ENCODE data around the gene MMP27.

MMP27 gene

GRCh38 chr11:102666331-102666957, 39.1 kb downstream of the MMP27 start:
- H3K36me3 Mint-ChIP-seq, result no peaks in the 10 kb centered on the region
- no peak overlapping the region for H3K27ac Mint-ChIP-seq
- peaks cover 5% of the 10 kb centered on the region for H3K27me3 Mint-ChIP-seq
- H3K9me3 Mint-ChIP-seq (ENCODE audit: low read depth), result no peaks in the 10 kb centered on the region
- H3K4me3 Mint-ChIP-seq, result no peak overlapping the region
- no peaks in the 10 kb centered on the region for H3K4me1 Mint-ChIP-seq (ENCODE audit: low read depth)

DNA sequence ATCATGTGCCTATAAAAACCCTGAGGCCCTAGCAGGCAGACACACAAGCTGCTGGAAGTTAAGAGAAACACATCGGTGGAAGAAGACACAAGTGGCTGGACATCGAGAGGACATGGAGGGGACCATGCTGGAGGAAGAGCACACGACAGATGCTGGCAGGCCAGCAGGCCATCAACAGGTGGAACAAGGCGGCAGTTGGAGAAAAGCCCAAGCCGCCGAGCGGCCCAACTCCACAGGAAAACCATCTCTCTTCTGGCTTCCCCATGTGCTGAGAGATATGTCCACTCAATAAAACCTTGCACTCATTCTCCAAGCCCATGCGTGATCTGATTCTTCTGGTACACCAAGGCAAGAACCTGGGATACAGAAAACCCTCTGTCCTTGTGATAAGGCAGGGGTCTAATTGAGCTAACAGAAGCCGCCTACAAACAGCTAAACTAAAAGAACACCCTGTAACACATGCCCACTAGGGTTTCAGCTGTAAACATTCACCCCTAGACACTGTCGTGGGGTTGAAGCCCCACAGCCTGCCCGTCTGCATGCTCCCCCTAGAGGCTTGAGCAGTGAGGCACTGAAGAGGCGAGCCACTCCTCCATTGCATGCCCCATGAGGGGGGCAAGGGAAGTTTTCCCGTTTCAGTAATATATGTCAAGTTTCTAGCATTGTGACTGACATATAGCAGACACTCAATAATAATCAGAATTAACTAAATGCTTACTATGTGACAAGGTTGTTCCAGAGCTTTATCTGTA, 41.4 kb downstream of the MMP27 start:
- Mint-ChIP-seq H3K4me3 (no peak overlapping the region), H3K36me3 (no peaks in the 10 kb centered on the region), H3K27me3 (peaks cover 5% of the 10 kb centered on the region), H3K9me3 (ENCODE audit: low read depth) (no peaks in the 10 kb centered on the region), H3K4me1 (ENCODE audit: low read depth) (no peaks in the 10 kb centered on the region), H3K27ac (no peak overlapping the region)

- no peaks in the 10 kb centered on the region for H3K9me3 Mint-ChIP-seq (ENCODE audit: low read depth)
- H3K4me3 Mint-ChIP-seq, result no peak overlapping the region
- no peak overlapping the region for H3K27ac Mint-ChIP-seq
- H3K27me3 Mint-ChIP-seq, result peaks cover 5% of the 10 kb centered on the region
- H3K36me3 Mint-ChIP-seq, result no peaks in the 10 kb centered on the region
- H3K4me1 Mint-ChIP-seq (ENCODE audit: low read depth), result no peaks in the 10 kb centered on the region
These were observed 43.0 kb downstream of the MMP27 start for GRCh38 chr11:102662607-102663006.

DNA sequence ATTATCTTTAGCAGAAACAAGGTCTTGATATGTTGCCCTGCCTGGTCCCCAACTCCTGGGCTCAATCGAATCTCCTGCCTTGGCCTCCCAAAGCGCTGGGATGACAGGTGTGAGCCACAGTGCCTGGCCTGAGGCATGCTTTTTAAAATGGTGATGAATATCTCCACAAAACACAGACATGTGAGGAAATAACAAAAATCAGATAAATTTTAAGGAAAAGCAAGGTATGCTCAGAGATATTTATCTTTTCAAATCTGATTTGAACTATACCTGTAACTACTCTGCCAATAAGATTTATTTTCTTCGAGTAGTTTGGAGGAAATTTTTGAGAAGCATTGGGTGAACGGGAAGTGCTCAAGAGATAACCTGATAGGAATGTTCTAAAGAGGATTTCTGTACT, 44.5 kb downstream of the MMP27 start:
- H3K27me3 Mint-ChIP-seq, result peaks cover 6% of the 10 kb centered on the region
- H3K27ac Mint-ChIP-seq, result no peak overlapping the region
- no peaks in the 10 kb centered on the region for H3K9me3 Mint-ChIP-seq (ENCODE audit: low read depth)
- no peak overlapping the region for H3K4me3 Mint-ChIP-seq
- H3K4me1 Mint-ChIP-seq (ENCODE audit: low read depth), result no peaks in the 10 kb centered on the region
- H3K36me3 Mint-ChIP-seq, result no peaks in the 10 kb centered on the region

GRCh38 chr11:102656528-102656927, 49.0 kb downstream of the MMP27 start:
- Mint-ChIP-seq H3K27ac (no peak overlapping the region), H3K36me3 (no peaks in the 10 kb centered on the region), H3K4me1 (ENCODE audit: low read depth) (no peaks in the 10 kb centered on the region), H3K27me3 (peaks cover 10% of the 10 kb centered on the region), H3K4me3 (no peak overlapping the region), H3K9me3 (ENCODE audit: low read depth) (peaks cover 3% of the 10 kb centered on the region)

- Mint-ChIP-seq H3K4me3 (no peak overlapping the region), H3K4me1 (ENCODE audit: low read depth) (no peaks in the 10 kb centered on the region), H3K36me3 (no peaks in the 10 kb centered on the region), H3K9me3 (ENCODE audit: low read depth) (peaks cover 3% of the 10 kb centered on the region), H3K27me3 (peaks cover 12% of the 10 kb centered on the region), H3K27ac (no peak overlapping the region)
These were observed 50.0 kb downstream of the MMP27 start for GRCh38 chr11:102655547-102655946.

GRCh38 chr11:102654761-102655160, 50.8 kb downstream of the MMP27 start:
- Mint-ChIP-seq H3K4me3 (no peak overlapping the region), H3K4me1 (ENCODE audit: low read depth) (no peaks in the 10 kb centered on the region), H3K27ac (no peak overlapping the region), H3K27me3 (peaks cover 12% of the 10 kb centered on the region), H3K9me3 (ENCODE audit: low read depth) (peaks cover 3% of the 10 kb centered on the region), H3K36me3 (no peaks in the 10 kb centered on the region)

GRCh38 chr11:102653744-102654291, 51.8 kb downstream of the MMP27 start:
- Mint-ChIP-seq H3K4me1 (ENCODE audit: low read depth) (no peaks in the 10 kb centered on the region), H3K36me3 (no peaks in the 10 kb centered on the region), H3K9me3 (ENCODE audit: low read depth) (peaks cover 3% of the 10 kb centered on the region), H3K27ac (no peak overlapping the region), H3K27me3 (peaks cover 10% of the 10 kb centered on the region), H3K4me3 (no peak overlapping the region)

DNA sequence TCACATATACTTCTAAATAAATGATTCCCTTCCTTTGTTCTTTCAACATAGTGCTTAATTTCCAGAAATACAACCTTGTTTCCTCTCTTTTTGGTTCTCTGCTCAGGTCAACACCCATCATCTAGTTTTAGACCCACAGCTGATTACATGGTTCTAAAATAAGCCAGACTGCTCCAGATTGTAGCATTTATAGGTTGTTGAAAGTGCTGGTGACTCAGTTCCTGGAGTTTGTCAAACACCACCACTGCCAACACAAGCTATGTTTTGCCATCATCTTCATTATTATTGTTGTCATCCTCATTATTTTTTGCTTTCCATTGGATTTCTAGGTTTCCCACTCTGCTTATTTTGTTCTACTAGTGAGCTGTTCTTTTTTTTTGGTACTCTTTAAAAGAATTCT, 58.1 kb downstream of the MMP27 start:
- H3K4me3 Mint-ChIP-seq, result no peak overlapping the region

GRCh38 chr11:102643941-102644340, 61.6 kb downstream of the MMP27 start:
- H3K27ac Mint-ChIP-seq, result no peak overlapping the region
- no peaks in the 10 kb centered on the region for H3K9me3 Mint-ChIP-seq (ENCODE audit: low read depth)
- peaks cover 5% of the 10 kb centered on the region for H3K27me3 Mint-ChIP-seq
- H3K4me3 Mint-ChIP-seq, result no peak overlapping the region
- H3K4me1 Mint-ChIP-seq (ENCODE audit: low read depth), result no peaks in the 10 kb centered on the region
- no peaks in the 10 kb centered on the region for H3K36me3 Mint-ChIP-seq

More for the DNA sequence above, 58.1 kb downstream of the MMP27 start:
- H3K27ac Mint-ChIP-seq, result no peak overlapping the region
- H3K36me3 Mint-ChIP-seq, result no peaks in the 10 kb centered on the region
- H3K9me3 Mint-ChIP-seq (ENCODE audit: low read depth), result no peaks in the 10 kb centered on the region
- H3K27me3 Mint-ChIP-seq, result peaks cover 10% of the 10 kb centered on the region
- H3K4me1 Mint-ChIP-seq (ENCODE audit: low read depth), result no peaks in the 10 kb centered on the region
